GM15510 (cell line): ENCODE measurements around the gene SLC17A7.

ENCODE experiments used
- POLR2A ChIP-seq: IDR thresholded peaks from 3 replicates; pipeline ENCODE4 v1.6.1; 2011; ENCODE audit warnings: borderline replicate concordance; ENCODE audit not compliant: insufficient read length; ENCODE audit errors: extremely low read depth

Gene SLC17A7

GRCh38 chr19:49475191-49475917 lies 34.0 kb upstream of the SLC17A7 start:
- no peak for TF ChIP-seq POLR2A

GRCh38 chr19:49474542-49474924 lies 33.2 kb upstream of the SLC17A7 start:
- no peak for TF ChIP-seq POLR2A

- peak; percentile 44 for TF ChIP-seq POLR2A
Observed at GRCh38 chr19:49473868-49474541, 32.7 kb upstream of the SLC17A7 start, which contains the start of gene FLT3LG. FLT3LG (plus strand) TSS chr19:49474215; CDS start chr19:49474640, 425 bp downstream.

GRCh38 chr19:49472936-49473335 lies 31.6 kb upstream of the SLC17A7 start:
- no peak for TF ChIP-seq POLR2A

GRCh38 chr19:49470615-49470978 lies 29.3 kb upstream of the SLC17A7 start:
- TF ChIP-seq POLR2A = no peak

GRCh38 chr19:49469828-49470614 lies 28.7 kb upstream of the SLC17A7 start:
- peak; percentile 25 for TF ChIP-seq POLR2A

GRCh38 chr19:49468746-49469447 lies 27.6 kb upstream of the SLC17A7 start:
- no peak for TF ChIP-seq POLR2A

GRCh38 chr19:49468199-49468598 lies 26.9 kb upstream of the SLC17A7 start:
- no peak for TF ChIP-seq POLR2A

- no peak for TF ChIP-seq POLR2A
Observed at GRCh38 chr19:49465371-49465770, 24.0 kb upstream of the SLC17A7 start.

- no peak for TF ChIP-seq POLR2A
Observed at GRCh38 chr19:49463960-49464740, 22.8 kb upstream of the SLC17A7 start.

- no peak for TF ChIP-seq POLR2A
Observed at GRCh38 chr19:49462492-49462891, 21.2 kb upstream of the SLC17A7 start.

- no peak for TF ChIP-seq POLR2A
Observed at GRCh38 chr19:49461656-49462055, 20.3 kb upstream of the SLC17A7 start.

- no peak for TF ChIP-seq POLR2A
Observed at GRCh38 chr19:49459388-49459787, 18.1 kb upstream of the SLC17A7 start.

- TF ChIP-seq POLR2A = no peak
Observed at GRCh38 chr19:49458567-49458903, 17.2 kb upstream of the SLC17A7 start.
